ENCODE data around the gene C7orf25. TPM values are rescaled to one million over a fixed set of nuclear protein-coding genes. Genes with fewer than 3 reads are reported as not detected.

The C7orf25 gene
- total RNA-seq, 4 donors from 2014 or later = 4.2 to 13.7 (median 10.0) TPM

GRCh38 chr7:42935861-42936260, 24.0 kb upstream of the C7orf25 start:
- TF ChIP-seq, protein P1, sequence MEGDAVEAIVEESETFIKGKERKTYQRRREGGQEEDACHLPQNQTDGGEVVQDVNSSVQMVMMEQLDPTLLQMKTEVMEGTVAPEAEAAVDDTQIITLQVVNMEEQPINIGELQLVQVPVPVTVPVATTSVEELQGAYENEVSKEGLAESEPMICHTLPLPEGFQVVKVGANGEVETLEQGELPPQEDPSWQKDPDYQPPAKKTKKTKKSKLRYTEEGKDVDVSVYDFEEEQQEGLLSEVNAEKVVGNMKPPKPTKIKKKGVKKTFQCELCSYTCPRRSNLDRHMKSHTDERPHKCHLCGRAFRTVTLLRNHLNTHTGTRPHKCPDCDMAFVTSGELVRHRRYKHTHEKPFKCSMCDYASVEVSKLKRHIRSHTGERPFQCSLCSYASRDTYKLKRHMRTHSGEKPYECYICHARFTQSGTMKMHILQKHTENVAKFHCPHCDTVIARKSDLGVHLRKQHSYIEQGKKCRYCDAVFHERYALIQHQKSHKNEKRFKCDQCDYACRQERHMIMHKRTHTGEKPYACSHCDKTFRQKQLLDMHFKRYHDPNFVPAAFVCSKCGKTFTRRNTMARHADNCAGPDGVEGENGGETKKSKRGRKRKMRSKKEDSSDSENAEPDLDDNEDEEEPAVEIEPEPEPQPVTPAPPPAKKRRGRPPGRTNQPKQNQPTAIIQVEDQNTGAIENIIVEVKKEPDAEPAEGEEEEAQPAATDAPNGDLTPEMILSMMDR (IDR thresholded peaks at IDR 0.05) = no peak
- DNase-seq (ENCODE audit: low spot score) (no peak), ATAC-seq (ENCODE audit: low FRiP score) (no peak)

DNA sequence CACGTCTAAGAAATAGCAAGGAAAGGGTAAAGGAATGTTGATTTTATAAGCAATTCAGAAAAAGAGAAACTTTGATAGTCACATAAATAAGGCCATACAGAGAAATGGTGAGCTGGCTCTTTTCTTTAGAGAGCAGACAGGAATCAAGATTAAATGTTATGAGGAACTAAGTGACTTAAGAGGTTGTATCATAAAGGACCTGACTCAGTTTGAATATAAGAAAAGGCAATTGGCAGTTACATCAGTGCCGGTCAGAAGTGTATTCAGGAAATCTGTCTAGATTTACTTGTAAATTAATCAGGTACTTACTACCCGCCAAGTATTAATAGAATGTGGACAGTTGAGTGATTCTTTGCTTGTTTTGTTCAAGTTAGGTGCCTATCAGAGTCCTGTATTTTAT, 22.4 kb upstream of the C7orf25 start:
- DNase-seq (ENCODE audit: low spot score) (no peak), ATAC-seq (ENCODE audit: low FRiP score) (no peak)
- TF ChIP-seq, protein P1 (IDR thresholded peaks at IDR 0.05) = no peak

- TF ChIP-seq, protein P1 (IDR thresholded peaks at IDR 0.05) = no peak
- DNase-seq (ENCODE audit: low spot score) (no peak), ATAC-seq (ENCODE audit: low FRiP score) (peak; percentile 11)
Observed at GRCh38 chr7:42932811-42933591, 21.1 kb upstream of the C7orf25 start.

GRCh38 chr7:42931834-42932651, 20.2 kb upstream of the C7orf25 start, which contains the start of the genes MRPL32 and PSMA2:
Gene MRPL32 (plus strand): TSS chr7:42932376. CDS start chr7:42932387, 11 bp downstream.
Gene PSMA2 (minus strand): TSS chr7:42932174. CDS start chr7:42932158, 16 bp downstream.
- ATAC-seq (ENCODE audit: low FRiP score) (peak; percentile 96), DNase-seq (ENCODE audit: low spot score) (peak; percentile 83)
- TF ChIP-seq, protein P1 (IDR thresholded peaks at IDR 0.05) = no peak

- DNase-seq (ENCODE audit: low spot score) (no peak), ATAC-seq (ENCODE audit: low FRiP score) (no peak)
- TF ChIP-seq, protein P1 (IDR thresholded peaks at IDR 0.05) = no peak
Observed at GRCh38 chr7:42931447-42931833, 19.6 kb upstream of the C7orf25 start.

GRCh38 chr7:42930889-42931288, 19.0 kb upstream of the C7orf25 start:
- peak; percentile 43 for ATAC-seq (ENCODE audit: low FRiP score)
- TF ChIP-seq, protein P1 (IDR thresholded peaks at IDR 0.05) = no peak

More at GRCh38 chr7:42930889-42931288, 19.0 kb upstream of the C7orf25 start:
- DNase-seq (ENCODE audit: low spot score) = no peak
